ENCODE measurements around the gene ANKS6.

GRCh38 chr9:98795970-98796363, 388 bp downstream of the ANKS6 start:
- TF ChIP-seq, protein P1, sequence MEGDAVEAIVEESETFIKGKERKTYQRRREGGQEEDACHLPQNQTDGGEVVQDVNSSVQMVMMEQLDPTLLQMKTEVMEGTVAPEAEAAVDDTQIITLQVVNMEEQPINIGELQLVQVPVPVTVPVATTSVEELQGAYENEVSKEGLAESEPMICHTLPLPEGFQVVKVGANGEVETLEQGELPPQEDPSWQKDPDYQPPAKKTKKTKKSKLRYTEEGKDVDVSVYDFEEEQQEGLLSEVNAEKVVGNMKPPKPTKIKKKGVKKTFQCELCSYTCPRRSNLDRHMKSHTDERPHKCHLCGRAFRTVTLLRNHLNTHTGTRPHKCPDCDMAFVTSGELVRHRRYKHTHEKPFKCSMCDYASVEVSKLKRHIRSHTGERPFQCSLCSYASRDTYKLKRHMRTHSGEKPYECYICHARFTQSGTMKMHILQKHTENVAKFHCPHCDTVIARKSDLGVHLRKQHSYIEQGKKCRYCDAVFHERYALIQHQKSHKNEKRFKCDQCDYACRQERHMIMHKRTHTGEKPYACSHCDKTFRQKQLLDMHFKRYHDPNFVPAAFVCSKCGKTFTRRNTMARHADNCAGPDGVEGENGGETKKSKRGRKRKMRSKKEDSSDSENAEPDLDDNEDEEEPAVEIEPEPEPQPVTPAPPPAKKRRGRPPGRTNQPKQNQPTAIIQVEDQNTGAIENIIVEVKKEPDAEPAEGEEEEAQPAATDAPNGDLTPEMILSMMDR (conservative IDR thresholded peaks at IDR 0.05; ENCODE audit: low read length) = no peak
- no peak for TF ChIP-seq EZH2phosphoT487 (IDR thresholded peaks at IDR 0.05; ENCODE audit: borderline replicate concordance)

All from Loucy (cell line).